Small intestine (tissue), 7 donors: Measurements from ENCODE around the gene EDN1. TPM values are rescaled to one million over a fixed set of nuclear protein-coding genes. Genes with fewer than 3 reads are reported as not detected.
A peak's percentile ranks its signal among the peaks of the same experiment; 100 is the strongest.

ENCODE experiments used
- DNase-seq, 2 donors: peaks; one replicate each; pipeline versions ENCODE4 v3.0.0 to v3.0.0-alpha.2; 2013
- FAIRE-seq: peaks from 2 replicates; lab custom pipeline; 2012; peaks lifted over from hg19 to GRCh38; lab: Jason Lieb, UNC
- H3K27ac ChIP-seq, 3 donors: one replicate each; pipeline ENCODE4 v1.5.1; 2013; ENCODE audit warnings: low read length in 2 of 3, mild to moderate bottlenecking in 2 of 3, control low read depth in 1 of 3, inconsistent platforms in 1 of 3, low read depth in 1 of 3, moderate library complexity in 1 of 3
- H3K27me3 ChIP-seq, 3 donors: one replicate each; pipeline ENCODE4 v1.6.1; 2013; ENCODE audit warnings: low read length in 3 of 3, inconsistent platforms in 1 of 3; ENCODE audit not compliant: control insufficient read depth in 3 of 3, insufficient read depth in 3 of 3
- H3K36me3 ChIP-seq, 3 donors: one replicate each; pipeline ENCODE4 v1.6.1; 2013; ENCODE audit warnings: low read length in 3 of 3, inconsistent platforms in 1 of 3, low read depth in 1 of 3, mild to moderate bottlenecking in 1 of 3, moderate library complexity in 1 of 3; ENCODE audit not compliant: control insufficient read depth in 3 of 3, insufficient read depth in 2 of 3
- H3K4me1 ChIP-seq, 3 donors: one replicate each; pipeline ENCODE4 v1.6.1; 2013; ENCODE audit warnings: low read length in 2 of 3, inconsistent platforms in 1 of 3, low read depth in 1 of 3, mild to moderate bottlenecking in 1 of 3, moderate library complexity in 1 of 3; ENCODE audit not compliant: control insufficient read depth in 3 of 3, insufficient read depth in 2 of 3
- H3K4me3 ChIP-seq, 3 donors: one replicate each; pipeline ENCODE4 v1.5.1; 2013; ENCODE audit warnings: low read length in 3 of 3, control low read depth in 1 of 3, inconsistent platforms in 1 of 3, low read depth in 1 of 3, mild to moderate bottlenecking in 1 of 3, moderate library complexity in 1 of 3
- H3K9me3 ChIP-seq, 2 donors: one replicate each; pipeline ENCODE4 v1.6.1; 2013; ENCODE audit warnings: low read depth in 1 of 2, low read length in 1 of 2; ENCODE audit not compliant: control insufficient read depth in 2 of 2, insufficient read depth in 1 of 2
- WGBS, 3 donors: extraction: QIAGEN DNeasy Blood & Tissue Kit; methylation state at CpG; one replicate each; pipeline ENCODE4 v1.1.7; 2013; 5-methylcytosine and 5-hydroxymethylcytosine counted together
- polyA plus RNA-seq, 4 donors: library from polyadenylated mRNA; stranded (reverse) in 3 of 4; unstranded in 1 of 4; fragments of 200-250 nt in 3 of 4; fragments of 120-200 nt in 1 of 4; gene quantifications; one replicate each; pipeline versions ENCODE4 v1.2.1 to v1.2.3, GENCODE V29; 2013
- donor health status: healthy with polysubstance abuse.
- donor health status: control.
- donor health status: control.
- donor health status: Bipolar disorder and iron deficiency.
- donor health status: healthy.

Gene EDN1
- polyA plus RNA-seq, 4 donors, result 7.3 to 28.5 (median 9.9) TPM

- FAIRE-seq, result no peak
- H3K36me3 ChIP-seq, result no peaks in the 10 kb centered on the region
- H3K4me3 ChIP-seq, result no peak overlapping the region
- no peak for DNase-seq
- H3K9me3 ChIP-seq, result no peaks in the 10 kb centered on the region
- WGBS, 3 donors, result 83 to 93% (median 85%) methylated on average over 3 of the region's 3 CpGs
- H3K27me3 ChIP-seq, result no peaks in the 10 kb centered on the region
- H3K4me1 ChIP-seq, result peaks cover 0 to 13% (median 0%) of the 10 kb centered on the region in 3 donors
- no peak overlapping the region for H3K27ac ChIP-seq
Observed at GRCh38 chr6:12280902-12281301, 9.3 kb upstream of the EDN1 start.

GRCh38 chr6:12283904-12284303 lies 6.3 kb upstream of the EDN1 start:
- 50 to 81% (median 68%) methylated on average over 4 of the region's 4 CpGs for WGBS, 3 donors
- Histone ChIP-seq H3K4me1 (peaks cover 0 to 29% (median 0%) of the 10 kb centered on the region in 3 donors), H3K9me3 (no peaks in the 10 kb centered on the region), H3K27ac (no peak overlapping the region), H3K36me3 (peaks cover 0 to 3% (median 0%) of the 10 kb centered on the region in 3 donors), H3K27me3 (no peaks in the 10 kb centered on the region), H3K4me3 (no peak overlapping the region)
- DNase-seq (no peak), FAIRE-seq (no peak)

GRCh38 chr6:12286373-12287110 lies 3.6 kb upstream of the EDN1 start:
- H3K36me3 ChIP-seq, result peaks cover 0 to 3% (median 0%) of the 10 kb centered on the region in 3 donors
- DNase-seq (peak in 1 of 2 donors; percentile 32), FAIRE-seq (no peak)
- H3K4me1 ChIP-seq, result peaks cover 0 to 27% (median 0%) of the 10 kb centered on the region in 3 donors
- no peak overlapping the region for H3K4me3 ChIP-seq
- H3K9me3 ChIP-seq, result no peaks in the 10 kb centered on the region
- WGBS, 3 donors, result 49 to 64% (median 60%) methylated on average over 4 of the region's 4 CpGs
- H3K27ac ChIP-seq, result no peak overlapping the region
- no peaks in the 10 kb centered on the region for H3K27me3 ChIP-seq

- Histone ChIP-seq H3K36me3 (peaks cover 0 to 12% (median 0%) of the 10 kb centered on the region in 3 donors), H3K9me3 (no peaks in the 10 kb centered on the region), H3K27me3 (no peaks in the 10 kb centered on the region), H3K4me1 (peaks cover 0 to 31% (median 0%) of the 10 kb centered on the region in 3 donors), H3K4me3 (no peak overlapping the region), H3K27ac (peak overlapping the region in 1 of 3 donors; percentile 93)
- WGBS, 3 donors, result 86 to 93% (median 89%) methylated on average over 13 of the region's 13 CpGs
- DNase-seq (peak in 1 of 2 donors; percentile 42), FAIRE-seq (no peak)
Observed at GRCh38 chr6:12288211-12288618, 1.9 kb upstream of the EDN1 start.

GRCh38 chr6:12288914-12289313 lies 1.2 kb upstream of the EDN1 start:
- H3K27me3 ChIP-seq, result no peaks in the 10 kb centered on the region
- FAIRE-seq (no peak), DNase-seq (no peak)
- peak overlapping the region in 1 of 3 donors; percentile 93 for H3K27ac ChIP-seq
- H3K4me1 ChIP-seq, result peaks cover 0 to 35% (median 0%) of the 10 kb centered on the region in 3 donors
- peaks cover 0 to 14% (median 0%) of the 10 kb centered on the region in 3 donors for H3K36me3 ChIP-seq
- peak overlapping the region in 1 of 3 donors; percentile 74 for H3K4me3 ChIP-seq
- no peaks in the 10 kb centered on the region for H3K9me3 ChIP-seq
- WGBS, 3 donors, result 57 to 73% (median 65%) methylated on average over 3 of the region's 3 CpGs

GRCh38 chr6:12289365-12289919 lies 719 bp upstream of the EDN1 start:
- peak; percentile 72 to 86 for DNase-seq
- H3K9me3 ChIP-seq, result no peaks in the 10 kb centered on the region
- 1 to 3% (median 2%) methylated on average over 13 of the region's 13 CpGs for WGBS, 3 donors
- H3K4me1 ChIP-seq, result peaks cover 0 to 40% (median 0%) of the 10 kb centered on the region in 3 donors
- no peaks in the 10 kb centered on the region for H3K27me3 ChIP-seq
- H3K4me3 ChIP-seq, result peak overlapping the region in 2 of 3 donors; percentile 52 to 74
- H3K27ac ChIP-seq, result peak overlapping the region; percentile 22 to 93 (median 68)
- H3K36me3 ChIP-seq, result peaks cover 0 to 17% (median 1%) of the 10 kb centered on the region in 3 donors
- no peak for FAIRE-seq

- H3K4me3 ChIP-seq, result peak overlapping the region; percentile 18 to 74 (median 59)
- FAIRE-seq (no peak), DNase-seq (peak in 1 of 2 donors; percentile 33)
- H3K4me1 ChIP-seq, result peaks cover 0 to 54% (median 3%) of the 10 kb centered on the region in 3 donors
- H3K27me3 ChIP-seq, result no peaks in the 10 kb centered on the region
- 15 to 27% (median 16%) methylated on average over 12 of the region's 12 CpGs for WGBS, 3 donors
- peaks cover 0 to 22% (median 2%) of the 10 kb centered on the region in 3 donors for H3K36me3 ChIP-seq
- H3K27ac ChIP-seq, result peak overlapping the region in 2 of 3 donors; percentile 4 to 93
- no peaks in the 10 kb centered on the region for H3K9me3 ChIP-seq
Observed at GRCh38 chr6:12291071-12291838, 1.1 kb downstream of the EDN1 start.
